ENCODE results near the gene ETNK2.

ETNK2 gene, protein sequence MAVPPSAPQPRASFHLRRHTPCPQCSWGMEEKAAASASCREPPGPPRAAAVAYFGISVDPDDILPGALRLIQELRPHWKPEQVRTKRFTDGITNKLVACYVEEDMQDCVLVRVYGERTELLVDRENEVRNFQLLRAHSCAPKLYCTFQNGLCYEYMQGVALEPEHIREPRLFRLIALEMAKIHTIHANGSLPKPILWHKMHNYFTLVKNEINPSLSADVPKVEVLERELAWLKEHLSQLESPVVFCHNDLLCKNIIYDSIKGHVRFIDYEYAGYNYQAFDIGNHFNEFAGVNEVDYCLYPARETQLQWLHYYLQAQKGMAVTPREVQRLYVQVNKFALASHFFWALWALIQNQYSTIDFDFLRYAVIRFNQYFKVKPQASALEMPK

GRCh38 chr1:204151552-204152309, at the start of gene ETNK2:
Gene ETNK2 (minus strand): TSS chr1:204152044. CDS start chr1:204151852, 192 bp downstream.
- peak; percentile 87 for DNase-seq (ENCODE audit: low spot score)

DNA sequence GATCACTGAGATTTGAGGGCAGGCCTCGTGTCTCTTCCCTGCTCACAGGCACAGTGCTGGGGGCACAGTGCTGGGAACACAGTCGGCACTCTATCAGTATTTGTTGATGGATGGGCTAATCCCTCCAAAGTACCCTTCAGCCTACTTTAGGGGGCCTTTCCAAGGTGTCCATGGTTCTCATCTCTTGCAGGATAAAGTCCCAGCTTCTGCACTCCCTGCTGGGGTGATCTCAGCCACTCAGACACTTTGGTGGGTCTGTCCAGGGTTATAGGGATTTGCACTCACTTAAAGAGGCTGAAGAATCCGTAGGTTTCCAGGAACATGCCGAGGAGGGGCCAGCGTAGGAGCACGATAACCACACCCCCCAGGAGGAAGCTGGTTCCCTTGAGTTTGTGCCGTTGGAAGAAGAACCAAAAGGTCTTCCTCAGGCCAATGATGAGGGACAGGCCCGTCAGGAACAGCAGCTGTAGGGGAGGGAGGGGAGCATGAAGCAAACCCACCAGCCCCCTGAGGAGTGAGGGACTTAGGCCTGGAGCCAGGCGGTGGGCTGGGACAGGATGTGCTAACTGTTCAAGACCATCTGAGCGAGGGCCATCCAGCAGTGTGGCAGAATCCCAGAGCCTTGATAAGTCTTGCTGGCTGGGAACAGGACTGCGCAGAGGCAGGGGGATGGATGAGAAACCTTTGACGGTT, 49.6 kb upstream of the ETNK2 start:
- no peak for DNase-seq (ENCODE audit: low spot score)

- no peak for DNase-seq (ENCODE audit: low spot score)
Observed at GRCh38 chr1:204199579-204199978, 47.7 kb upstream of the ETNK2 start.

GRCh38 chr1:204198348-204199340, 46.8 kb upstream of the ETNK2 start:
- DNase-seq (ENCODE audit: low spot score), result peak; percentile 89

DNA sequence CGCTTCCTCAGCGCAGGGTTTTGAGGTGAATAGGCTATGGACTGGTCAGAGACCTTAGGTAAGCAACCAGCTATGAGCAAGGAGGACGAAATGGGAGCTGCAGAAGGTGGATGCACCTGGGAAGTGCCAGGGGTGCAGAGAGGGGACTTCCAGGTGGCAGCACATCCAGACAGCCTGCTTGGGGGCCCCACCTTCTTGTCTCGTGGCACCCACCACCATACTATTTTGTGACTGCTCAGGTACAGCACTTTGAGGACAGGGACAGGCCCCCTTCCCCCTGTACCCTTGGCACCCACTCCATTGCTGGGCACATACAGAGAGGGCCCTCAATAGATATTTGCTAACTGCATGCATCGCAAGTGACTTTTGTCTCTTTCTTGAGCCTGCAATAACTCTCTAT, 45.2 kb upstream of the ETNK2 start:
- DNase-seq (ENCODE audit: low spot score), result no peak

- DNase-seq (ENCODE audit: low spot score), result no peak
Observed at GRCh38 chr1:204196068-204196795, 44.4 kb upstream of the ETNK2 start, which contains the start of gene KISS1. Gene KISS1 (minus strand): TSS chr1:204196491. CDS start chr1:204192876, 3,615 bp downstream.

- DNase-seq (ENCODE audit: low spot score), result no peak
Observed at GRCh38 chr1:204194771-204195170, 42.9 kb upstream of the ETNK2 start.

DNA sequence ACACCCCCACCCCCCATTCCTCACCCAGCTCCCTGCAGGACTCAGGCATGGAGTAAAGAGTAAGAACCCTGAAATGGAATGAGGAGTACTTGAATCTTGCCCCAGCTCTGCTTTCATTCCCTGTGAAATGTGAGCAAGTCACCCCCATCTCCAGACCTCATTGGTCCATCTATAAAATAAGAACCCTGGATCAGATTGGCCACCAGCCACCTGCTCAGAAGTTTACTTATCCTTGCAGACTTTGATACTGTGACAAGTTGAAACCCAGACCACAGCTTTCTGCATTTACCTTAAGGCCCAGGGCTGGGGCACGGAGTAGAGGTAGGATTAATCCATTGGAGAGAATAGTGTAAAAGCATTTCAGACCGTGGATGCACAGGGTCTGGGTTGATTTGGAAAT, 42.2 kb upstream of the ETNK2 start:
- no peak for DNase-seq (ENCODE audit: low spot score)

GRCh38 chr1:204192589-204193352, 40.9 kb upstream of the ETNK2 start:
- DNase-seq (ENCODE audit: low spot score), result no peak

DNA sequence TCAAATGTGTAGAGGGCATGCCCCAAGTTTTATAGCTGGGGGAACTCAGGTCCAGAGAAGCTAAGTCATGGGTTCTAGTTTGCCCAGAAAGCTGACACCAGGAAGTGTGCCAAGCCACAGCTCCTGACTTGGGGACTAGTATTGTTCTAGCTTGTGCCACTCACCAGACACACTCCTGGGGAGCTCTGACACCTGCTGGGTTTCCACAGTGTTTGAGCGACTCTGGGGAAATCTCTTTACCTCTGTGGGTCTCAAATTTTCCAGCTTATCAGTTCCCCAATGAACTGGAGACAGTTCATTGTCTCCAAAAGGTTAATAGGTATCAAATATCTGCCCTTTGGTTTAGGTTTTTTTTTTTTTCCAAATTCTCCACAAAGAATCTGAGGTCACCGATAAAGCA, 40.2 kb upstream of the ETNK2 start:
- no peak for DNase-seq (ENCODE audit: low spot score)

- DNase-seq (ENCODE audit: low spot score), result no peak
Observed at GRCh38 chr1:204191456-204191855, 39.6 kb upstream of the ETNK2 start.

- peak; percentile 40 for DNase-seq (ENCODE audit: low spot score)
Observed at GRCh38 chr1:204190212-204191211, 38.7 kb upstream of the ETNK2 start.

GRCh38 chr1:204188959-204189639, 37.3 kb upstream of the ETNK2 start:
- no peak for DNase-seq (ENCODE audit: low spot score)

DNA sequence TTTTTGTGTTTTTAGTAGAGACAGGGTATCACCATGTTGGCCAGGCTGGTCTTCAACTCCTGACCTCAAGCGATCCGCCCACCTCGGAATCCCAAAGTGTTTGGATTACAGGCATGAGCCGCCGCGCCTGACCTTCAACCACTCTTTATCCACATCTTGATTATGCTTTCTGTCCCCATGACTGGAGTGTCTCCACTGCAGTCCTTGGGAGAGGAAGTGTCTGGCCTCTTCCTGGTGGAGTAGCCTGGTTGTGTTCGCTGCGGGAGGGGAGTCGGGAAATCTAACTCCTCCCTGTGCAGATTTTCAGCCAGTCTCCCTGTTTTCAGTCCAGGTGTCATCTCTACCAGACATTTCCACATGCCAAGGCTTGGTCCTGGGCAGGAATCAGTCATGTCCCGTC, 34.8 kb upstream of the ETNK2 start:
- no peak for DNase-seq (ENCODE audit: low spot score)

DNA sequence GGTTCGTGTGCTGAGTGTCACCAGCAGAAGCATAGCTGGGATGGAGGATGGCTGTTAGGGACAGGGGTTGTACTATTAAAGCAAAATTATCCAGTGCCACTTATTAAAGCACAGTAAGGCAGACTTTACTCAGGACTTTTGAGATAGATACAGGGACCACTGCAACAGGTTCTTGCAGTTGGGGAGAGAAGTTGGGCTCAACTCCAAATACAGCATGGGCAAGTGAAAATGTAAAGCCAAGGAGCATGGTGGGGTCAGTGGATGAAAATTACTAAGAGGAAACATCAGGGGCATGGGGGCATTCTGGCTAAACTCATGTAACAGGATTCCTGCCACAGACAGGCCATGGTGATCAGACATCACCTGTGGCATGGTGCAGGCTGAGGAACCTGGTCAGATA, 29.3 kb upstream of the ETNK2 start:
- DNase-seq (ENCODE audit: low spot score), result no peak

GRCh38 chr1:204180133-204180532, 28.3 kb upstream of the ETNK2 start:
- no peak for DNase-seq (ENCODE audit: low spot score)

DNA sequence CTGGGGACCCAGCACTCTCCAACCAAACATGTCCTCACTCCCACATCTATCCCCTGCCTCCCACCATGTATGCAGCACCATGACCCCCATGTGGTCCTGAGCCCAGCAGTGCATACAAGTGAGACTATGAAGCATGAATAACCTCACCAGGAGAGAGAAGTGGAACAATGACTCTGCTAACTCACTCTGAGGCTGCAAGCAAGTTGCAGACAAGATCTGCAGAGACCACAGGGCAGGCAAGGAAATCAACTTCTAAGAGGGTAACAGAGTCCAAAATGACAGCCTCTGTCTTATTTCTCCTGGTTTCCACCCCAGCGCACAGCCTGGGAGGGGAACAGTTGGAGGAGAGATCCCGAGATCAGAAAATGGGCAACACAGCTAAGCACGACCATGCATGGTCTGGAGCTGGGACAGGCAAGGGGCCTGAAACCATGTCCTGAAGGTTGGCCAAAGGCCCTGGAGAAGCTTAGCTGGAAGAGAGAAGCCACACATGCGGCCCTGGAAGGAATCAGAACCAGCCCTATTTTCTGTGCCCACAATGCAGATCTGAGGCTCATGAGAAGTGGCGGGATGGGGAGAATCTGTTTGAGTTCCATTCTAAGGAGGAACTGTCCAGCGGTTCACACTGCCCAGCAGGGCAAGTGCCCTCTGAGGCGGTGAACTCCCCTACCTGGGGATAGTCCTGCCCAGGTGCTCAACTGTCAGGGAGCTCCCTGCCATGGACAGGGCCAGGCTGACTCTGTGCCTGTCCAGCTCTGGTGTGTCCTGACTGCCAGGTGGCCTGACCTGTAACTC, 26.8 kb upstream of the ETNK2 start:
- no peak for DNase-seq (ENCODE audit: low spot score)

Measured in hepatic stellate cell (primary cell).